ENCODE results near the gene LPIN2. TPM values are rescaled to one million over a fixed set of nuclear protein-coding genes. Genes with fewer than 3 reads are reported as not detected.

The LPIN2 gene
- total and polyA plus RNA-seq, 2 of the 13 experiments (the other 11 are each of a cell fraction or from before 2014, with no cell fraction given): 46.0 to 119 TPM

- TF ChIP-seq SETDB1 (CRISPR knock-in tag; IDR thresholded peaks at IDR 0.05; ENCODE audit: borderline replicate concordance): no peak
- TF ChIP-seq RFX5 (IDR thresholded peaks at IDR 0.05; ENCODE audit: low read depth, low read length): no peak
- TF ChIP-seq RBFOX2 (IDR thresholded peaks at IDR 0.05; ENCODE audit: low read depth, low read length): no peak
- TF ChIP-seq ASH2L (IDR thresholded peaks at IDR 0.05; ENCODE audit: insufficient read length, low read depth, low read length): no peak
- TF ChIP-seq GMEB2 (CRISPR knock-in tag; IDR thresholded peaks at IDR 0.05; ENCODE audit: low read depth): no peak
- no peak for TF ChIP-seq HHEX (CRISPR knock-in tag; IDR thresholded peaks at IDR 0.05)
- peak; percentile 57; the same call in 1 of the 2 replicates for TF ChIP-seq ZBTB33 (CRISPR knock-in tag; IDR thresholded peaks at IDR 0.05)
- TF ChIP-seq NR2F2 (IDR thresholded peaks at IDR 0.05; ENCODE audit: borderline replicate concordance, low read depth): no peak
- no peak for TF ChIP-seq ZNF275 (CRISPR knock-in tag; IDR thresholded peaks at IDR 0.05; ENCODE audit: borderline replicate concordance)
- TF ChIP-seq ZNF607 (CRISPR knock-in tag; IDR thresholded peaks at IDR 0.05; ENCODE audit: borderline replicate concordance): no peak
- TF ChIP-seq MED1 (CRISPR knock-in tag; IDR thresholded peaks at IDR 0.05): no peak; the same call in 1 of the 2 replicates
- no peak for TF ChIP-seq TCF7 (IDR thresholded peaks at IDR 0.05; ENCODE audit: low read depth)
- TF ChIP-seq CEBPG (CRISPR knock-in tag; IDR thresholded peaks at IDR 0.05): peak; percentile 68
- no peak for TF ChIP-seq KLF15 (CRISPR knock-in tag; IDR thresholded peaks at IDR 0.05; ENCODE audit: borderline replicate concordance)
- no peak for TF ChIP-seq ZBTB4 (CRISPR knock-in tag; IDR thresholded peaks at IDR 0.05; ENCODE audit: borderline replicate concordance)
- TF ChIP-seq GABPB1 (CRISPR knock-in tag; IDR thresholded peaks at IDR 0.05): 0 out of 2 replicates have a peak, but pooled peaks have one; percentile 13
Measured at GRCh38 chr18:3036108-3036507, 23.2 kb upstream of the LPIN2 start (continued).

Data from HepG2 (cell line).